ENCODE data around the gene TANC1. TPM values are rescaled to one million over a fixed set of nuclear protein-coding genes. Genes with fewer than 3 reads are reported as not detected.

TANC1 gene
- total and polyA plus RNA-seq, 2 experiments from 2014 or later, result 2.8 to 9.5 TPM

- no peak for TF ChIP-seq STAT1 (IDR thresholded peaks at IDR 0.05; ENCODE audit: unreplicated experiment)
- TF ChIP-seq EZH2phosphoT487 (IDR thresholded peaks at IDR 0.05; ENCODE audit: unreplicated experiment), result no peak
- no peak for TF ChIP-seq EZH2 (IDR thresholded peaks at IDR 0.05; ENCODE audit: low read depth, unreplicated experiment)
- TF ChIP-seq, protein P1, sequence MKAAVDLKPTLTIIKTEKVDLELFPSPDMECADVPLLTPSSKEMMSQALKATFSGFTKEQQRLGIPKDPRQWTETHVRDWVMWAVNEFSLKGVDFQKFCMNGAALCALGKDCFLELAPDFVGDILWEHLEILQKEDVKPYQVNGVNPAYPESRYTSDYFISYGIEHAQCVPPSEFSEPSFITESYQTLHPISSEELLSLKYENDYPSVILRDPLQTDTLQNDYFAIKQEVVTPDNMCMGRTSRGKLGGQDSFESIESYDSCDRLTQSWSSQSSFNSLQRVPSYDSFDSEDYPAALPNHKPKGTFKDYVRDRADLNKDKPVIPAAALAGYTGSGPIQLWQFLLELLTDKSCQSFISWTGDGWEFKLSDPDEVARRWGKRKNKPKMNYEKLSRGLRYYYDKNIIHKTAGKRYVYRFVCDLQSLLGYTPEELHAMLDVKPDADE (IDR thresholded peaks at IDR 0.05), result no peak
- TF ChIP-seq POLR2AphosphoS5 (IDR thresholded peaks at IDR 0.05; ENCODE audit: low read depth), result no peak
- no peak for TF ChIP-seq REST (IDR thresholded peaks at IDR 0.05; ENCODE audit: unreplicated experiment)
- TF ChIP-seq CREB1 (CRISPR knock-in tag; IDR thresholded peaks at IDR 0.05; ENCODE audit: low read depth), result no peak
- TF ChIP-seq NANOG (IDR thresholded peaks at IDR 0.05; ENCODE audit: borderline replicate concordance), result no peak
- no peak for TF ChIP-seq ZNF114 (CRISPR knock-in tag; IDR thresholded peaks at IDR 0.05)
- TF ChIP-seq ZNF331 (CRISPR knock-in tag; IDR thresholded peaks at IDR 0.05; ENCODE audit: low read depth), result no peak
Observed at GRCh38 chr2:158960193-158960592, 8.2 kb upstream of the TANC1 start (continued).

GRCh38 chr2:158962074-158962473 is 6.4 kb upstream of the TANC1 start:
- Histone ChIP-seq H3K4me2 (no peak overlapping the region), H3K27ac (ENCODE audit: low read depth) (no peak overlapping the region)

More at GRCh38 chr2:158962074-158962473, 6.4 kb upstream of the TANC1 start:
- peaks cover 6% of the 10 kb centered on the region for H3K27me3 Mint-ChIP-seq (ENCODE audit: insufficient read depth, low read depth, poor library complexity)
- Histone ChIP-seq H3K4me3 (no peak overlapping the region), H3K79me2 (replicated peaks; ENCODE audit: insufficient read depth) (no peaks in the 10 kb centered on the region), H3K36me3 (ENCODE audit: insufficient read depth) (no peaks in the 10 kb centered on the region), H2AFZ (no peak overlapping the region), H3K27me3 (ENCODE audit: insufficient read depth) (peaks cover 14% of the 10 kb centered on the region), H4K20me1 (replicated peaks; ENCODE audit: insufficient read depth) (no peaks in the 10 kb centered on the region), H3F3A (replicated peaks; ENCODE audit: low read depth) (no peaks in the 10 kb centered on the region), H3K9me2 (ENCODE audit: insufficient read depth) (no peaks in the 10 kb centered on the region), H3K4me1 (ENCODE audit: insufficient read depth) (peaks cover 3% of the 10 kb centered on the region)
- peaks cover 3% of the 10 kb centered on the region; the same call in 2 of the 3 replicates for H3K4me1 Mint-ChIP-seq
- no peak overlapping the region for H3K4me3 Mint-ChIP-seq
- DNase-seq (ENCODE audit: low spot score) (no peak), ATAC-seq (no peak)
- no peak for TF ChIP-seq EZH2 (IDR thresholded peaks at IDR 0.05; ENCODE audit: low read depth, unreplicated experiment)
- TF ChIP-seq ZNF331 (CRISPR knock-in tag; IDR thresholded peaks at IDR 0.05; ENCODE audit: low read depth), result no peak
- TF ChIP-seq, protein P1 (IDR thresholded peaks at IDR 0.05), result no peak
- no peak for TF ChIP-seq NANOG (IDR thresholded peaks at IDR 0.05; ENCODE audit: borderline replicate concordance)
- no peak for TF ChIP-seq CTCF (conservative IDR thresholded peaks at IDR 0.05; ENCODE audit: low read depth in 2 of 2)
- no peak for TF ChIP-seq POLR2AphosphoS5 (IDR thresholded peaks at IDR 0.05; ENCODE audit: low read depth)
- no peak for TF ChIP-seq STAT1 (IDR thresholded peaks at IDR 0.05; ENCODE audit: unreplicated experiment)
- no peak for TF ChIP-seq CREB1 (CRISPR knock-in tag; IDR thresholded peaks at IDR 0.05; ENCODE audit: low read depth)
- H3K27ac Mint-ChIP-seq, result no peak overlapping the region
- H3K9me3 Mint-ChIP-seq, result no peaks in the 10 kb centered on the region
- no peaks in the 10 kb centered on the region for H3K36me3 Mint-ChIP-seq (ENCODE audit: low read depth)
